A549 treated with CpdA at 1 μM for 4 hours (cell line): ENCODE results near the gene PARP15. TPM values are rescaled to one million over a fixed set of nuclear protein-coding genes. Genes with fewer than 3 reads are reported as not detected.

Source experiments
- total RNA-seq: library from RNA; stranded (reverse); fragments of 200-300 nt; extraction: Qiagen RNA extraction; gene quantifications from 5 replicates; pipeline ENCODE4 v1.2.3, GENCODE V29; 2022; ENCODE audit warnings: low read depth

The PARP15 gene
- total RNA-seq: not detected in 5 replicates

GRCh38 chr3:122577409-122578031 is at the start of gene PARP15:
TSS of gene PARP15 (plus strand) at chr3:122577650. CDS start at chr3:122577668, 18 bp downstream.

DNA sequence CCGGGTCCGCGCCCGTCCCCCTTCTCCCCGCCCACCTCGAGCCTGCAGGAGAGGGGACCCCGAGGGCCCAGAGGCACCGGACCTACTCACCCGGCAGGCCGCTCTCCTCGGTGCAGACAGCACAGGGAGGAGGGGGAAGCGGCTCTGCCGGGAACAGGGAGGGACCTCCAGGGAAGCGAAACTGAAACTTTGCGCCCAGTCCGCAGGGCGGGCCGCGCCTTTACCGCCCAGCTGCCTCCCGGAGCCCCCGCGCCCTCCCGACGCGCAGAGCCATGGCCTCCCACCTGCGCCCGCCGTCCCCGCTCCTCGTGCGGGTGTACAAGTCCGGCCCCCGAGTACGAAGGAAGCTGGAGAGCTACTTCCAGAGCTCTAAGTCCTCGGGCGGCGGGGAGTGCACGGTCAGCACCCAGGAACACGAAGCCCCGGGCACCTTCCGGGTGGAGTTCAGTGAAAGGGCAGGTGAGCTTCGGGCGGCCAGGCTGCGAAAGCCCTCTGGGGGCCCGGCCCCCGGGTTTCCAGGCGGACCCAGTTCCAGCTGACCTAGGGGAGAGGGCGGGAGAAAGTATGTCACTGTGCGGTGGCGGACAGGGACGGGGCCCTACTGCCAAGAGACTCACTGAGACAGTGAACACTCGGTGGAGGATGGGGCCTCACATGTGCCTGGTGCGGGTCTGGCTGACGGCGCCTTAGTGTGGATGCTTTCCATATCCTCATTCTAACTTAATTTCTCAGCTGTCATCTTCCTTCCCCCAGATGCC is 13.1 kb upstream of the PARP15 start, which contains the start of the genes DTX3L and PARP9:
Gene DTX3L (plus strand): TSS at position 184 of the 758 bp plus-strand sequence. CDS start 89 bp downstream, at position 273.
Gene PARP9 (minus strand): TSS at position 146 of the 758 bp plus-strand sequence. CDS start 4,680 bp downstream, outside the sequence.

GRCh38 chr3:122680475-122681283 is 103.2 kb downstream of the PARP15 start, which contains the start of gene PARP14:
TSS of gene PARP14 (plus strand) at chr3:122680839. CDS start at chr3:122680884, 45 bp downstream.

Other genes starting within 250 kb of the PARP15 start
- gene MIX23, start 194.4 kb upstream of the PARP15 start, total RNA-seq: 50.2 to 74.6 TPM (median 53.1 TPM) in 5 replicates
- 34.6 to 39.7 TPM (median 36.4 TPM) in 5 replicates for gene FAM162A, start 193.5 kb upstream of the PARP15 start, total RNA-seq
- 3.0 to 4.3 TPM (median 3.2 TPM) in 5 replicates for gene WDR5B, start 161.6 kb upstream of the PARP15 start, total RNA-seq
- 57.8 to 72.4 TPM (median 61.4 TPM) in 5 replicates for gene KPNA1, start 62.7 kb upstream of the PARP15 start, total RNA-seq
- 5.0 to 6.1 TPM (median 5.3 TPM) in 5 replicates for gene PARP9, start 13.3 kb upstream of the PARP15 start, total RNA-seq
- 7.2 to 11.6 TPM (median 8.2 TPM) in 5 replicates for gene DTX3L, start 13.3 kb upstream of the PARP15 start, total RNA-seq
- gene PARP14, start 103.2 kb downstream of the PARP15 start, total RNA-seq: 9.2 to 13.2 TPM (median 10.1 TPM) in 5 replicates
- 6.2 to 7.1 TPM (median 6.6 TPM) in 5 replicates for gene HSPBAP1, start 216.2 kb downstream of the PARP15 start, total RNA-seq
- 11.9 to 16.7 TPM (median 14.0 TPM) in 5 replicates for gene SLC49A4, start 217.4 kb downstream of the PARP15 start, total RNA-seq